Gastroesophageal sphincter (tissue), 3 donors: ENCODE data around the gene SMYD4.

ENCODE experiments used
- CTCF ChIP-seq, 4 experiments: fragments of 200-600 bp in 2 of 4; fragments of 450-650 bp in 2 of 4; sonication (generic) in 1 of 4; IDR thresholded peaks; one replicate each; pipeline ENCODE4 v1.5.1; 2017 to 2019; ENCODE audit warnings: antibody characterized with exemption in 4 of 4, mild to moderate bottlenecking in 2 of 4, moderate library complexity in 2 of 4
- EP300 ChIP-seq: sonication (generic); formaldehyde crosslinking; IDR thresholded peaks from one replicate; pipeline ENCODE4 v1.6.1; 2017; ENCODE audit warnings: antibody characterized with exemption, mild to moderate bottlenecking
- POLR2A ChIP-seq, 2 donors: fragments of 450-650 bp; IDR thresholded peaks; one replicate each; pipeline ENCODE4 v1.6.1; 2017; ENCODE audit warnings: antibody characterized with exemption in 2 of 2, mild to moderate bottlenecking in 2 of 2, moderate library complexity in 1 of 2
- POLR2AphosphoS5 ChIP-seq: sonication (generic); formaldehyde crosslinking; IDR thresholded peaks from one replicate; pipeline ENCODE4 v1.6.1; 2017; ENCODE audit warnings: antibody characterized with exemption

GRCh38 chr17:1753767-1754429 lies 75.8 kb downstream of the SMYD4 start:
- TF ChIP-seq POLR2A (IDR thresholded peaks at IDR 0.05), result no peak
- TF ChIP-seq CTCF (IDR thresholded peaks at IDR 0.05), result no peak
- no peak for TF ChIP-seq POLR2AphosphoS5
- TF ChIP-seq EP300, result no peak
